PC-3 (cell line): Measurements from ENCODE around the gene C17orf100. TPM values are rescaled to one million over a fixed set of nuclear protein-coding genes. Genes with fewer than 3 reads are reported as not detected.

Experiments used
- ATAC-seq: fragments of 200-7000 bp; cut with Tn5 transposase; 2 replicates; pipeline ENCODE4 v1.9.1; 2020; ENCODE audit warnings: mild to moderate bottlenecking, moderate library complexity
- BruUV-seq: library from RNA; stranded (reverse); fragments of 400-500 nt; replicated peaks from 2 replicates; lab custom pipeline; 2021; lab: Mats Ljungman, UMichigan
- CTCF ChIA-PET: fragments of 300-600 bp; sonication (Branson Sonifier 250); formaldehyde crosslinking; loops from one replicate; lab custom pipeline; 2022; ENCODE audit warnings: antibody characterized with exemption; lab: Charles Lee
- POLR2A ChIA-PET: fragments of 300-600 bp; sonication (Branson Sonifier 250); formaldehyde crosslinking; loops from one replicate; lab custom pipeline; 2022; ENCODE audit warnings: antibody characterized with exemption; ENCODE audit not compliant: unreplicated experiment; lab: Charles Lee
- DNase-seq: peaks from one replicate; pipeline ENCODE4 v3.0.0-alpha.2; 2015
- H2AFZ ChIP-seq: fragments of 300-600 bp; sonication (generic); 2 replicates; pipeline ENCODE4 v1.6.0; 2016; ENCODE audit warnings: antibody characterized with exemption, low read length
- H3F3A ChIP-seq: fragments of 300-600 bp; sonication (generic); one replicate; pipeline ENCODE4 v1.6.0; 2017; ENCODE audit warnings: antibody characterized with exemption, low read length, control low read depth, mild to moderate bottlenecking; ENCODE audit not compliant: unreplicated experiment
- H3K27ac ChIP-seq: fragments of 300-600 bp; sonication (generic); 2 replicates; pipeline ENCODE4 v1.5.1; 2016; ENCODE audit warnings: mild to moderate bottlenecking, low read length
- H3K27me3 ChIP-seq: fragments of 300-600 bp; sonication (generic); 2 replicates; pipeline ENCODE4 v1.6.1; 2016; ENCODE audit warnings: low read length, mixed read lengths
- H3K36me3 ChIP-seq: fragments of 300-600 bp; sonication (generic); 2 replicates; pipeline ENCODE4 v1.6.1; 2016; ENCODE audit warnings: low read depth, mixed run types, low read length, mixed read lengths
- H3K4me1 ChIP-seq: fragments of 300-600 bp; sonication (generic); 2 replicates; pipeline ENCODE4 v1.5.1; 2016; ENCODE audit warnings: low read length; ENCODE audit not compliant: insufficient read depth
- H3K4me2 ChIP-seq: fragments of 300-600 bp; sonication (generic); 2 replicates; pipeline ENCODE4 v1.6.0; 2016; ENCODE audit warnings: low read length
- H3K4me3 ChIP-seq: fragments of 300-600 bp; sonication (generic); 2 replicates; pipeline ENCODE4 v1.5.1; 2016; ENCODE audit warnings: mild to moderate bottlenecking, low read length, mixed read lengths
- H3K79me2 ChIP-seq: fragments of 300-600 bp; sonication (generic); 2 replicates; pipeline ENCODE4 v1.6.1; 2017; ENCODE audit warnings: low read length, mixed read lengths
- H3K9ac ChIP-seq: fragments of 300-600 bp; sonication (generic); 2 replicates; pipeline ENCODE4 v1.6.0; 2016; ENCODE audit warnings: mild to moderate bottlenecking, low read length
- H3K9me2 ChIP-seq: fragments of 300-600 bp; sonication (generic); replicated peaks from 2 replicates; pipeline ENCODE4 v1.6.1; 2016; ENCODE audit warnings: mixed run types, low read length, mixed read lengths
- H3K9me3 ChIP-seq: fragments of 300-600 bp; sonication (generic); 2 replicates; pipeline ENCODE4 v1.6.1; 2016; ENCODE audit warnings: low read length, mixed read lengths
- H4K20me1 ChIP-seq: fragments of 300-600 bp; sonication (generic); 2 replicates; pipeline ENCODE4 v1.6.1; 2016; ENCODE audit warnings: low read length, mixed read lengths
- EZH2 ChIP-seq: fragments of 300-600 bp; sonication (generic); IDR thresholded peaks from one replicate; pipeline ENCODE4 v1.6.1; 2017; ENCODE audit warnings: antibody characterized with exemption, mild to moderate bottlenecking, low read length; ENCODE audit not compliant: unreplicated experiment
- EZH2phosphoT487 ChIP-seq: fragments of 300-600 bp; sonication (generic); IDR thresholded peaks from 2 replicates; pipeline ENCODE4 v1.6.1; 2018; ENCODE audit warnings: mild to moderate bottlenecking, antibody characterized with exemption, low read length, borderline replicate concordance
- intact Hi-C: fragments of 100-400 bp; cut with micrococcal nuclease; formaldehyde crosslinking; loops from 2 replicates; pipeline ENCODE4 v1.9.0; 2023
- total RNA-seq: library from RNA; depleted of rRNA; stranded (reverse); fragments of >200 nt; gene quantifications from 2 replicates; pipeline ENCODE4 v1.2.3, GENCODE V29; 2014
- TF ChIP-seq, protein P1 (sequence below): fragments of 300-600 bp; sonication (generic); conservative IDR thresholded peaks from 2 replicates; pipeline ENCODE4 v1.5.1; 2017; ENCODE audit warnings: antibody characterized with exemption, low read depth, mild to moderate bottlenecking, low read length

C17orf100 gene
- total RNA-seq, 1 experiment from 2014 or later: 0.15 TPM

GRCh38 chr17:6641247-6641863 is 10.2 kb upstream of the C17orf100 start:
- peak overlapping the region; percentile 87 for H3K9ac ChIP-seq
- CTCF ChIA-PET: no interaction called here
- peak; percentile 17 for DNase-seq
- H3K4me1 ChIP-seq: peaks cover 42% of the 10 kb centered on the region
- H3F3A ChIP-seq: peaks cover 24% of the 10 kb centered on the region
- no peaks in the 10 kb centered on the region for H3K9me3 ChIP-seq
- peaks cover 68% of the 10 kb centered on the region for H3K79me2 ChIP-seq
- peak overlapping the region; percentile 97 for H2AFZ ChIP-seq
- H3K36me3 ChIP-seq: peaks cover 18% of the 10 kb centered on the region; the same call in 1 of the 2 replicates
- peak overlapping the region; percentile 80 for H3K4me3 ChIP-seq
- H3K27ac ChIP-seq: peak overlapping the region; percentile 82
- H3K4me2 ChIP-seq: peak overlapping the region; percentile 96
- no peaks in the 10 kb centered on the region for H3K27me3 ChIP-seq
- POLR2A ChIA-PET: interaction anchor here (0.6 kb wide), 1 partner anchor 197 kb away, joined by 3 read pairs; the partner anchor contains the start of gene PIMREG
- no peaks in the 10 kb centered on the region for H3K9me2 ChIP-seq
- ATAC-seq: peak; percentile 10
- BruUV-seq: TSS peak; percentile 71
- H4K20me1 ChIP-seq: peaks cover 26% of the 10 kb centered on the region
- intact Hi-C loops: no loop called here
- no peak for TF ChIP-seq EZH2
- TF ChIP-seq EZH2phosphoT487: no peak
- TF ChIP-seq, protein P1, sequence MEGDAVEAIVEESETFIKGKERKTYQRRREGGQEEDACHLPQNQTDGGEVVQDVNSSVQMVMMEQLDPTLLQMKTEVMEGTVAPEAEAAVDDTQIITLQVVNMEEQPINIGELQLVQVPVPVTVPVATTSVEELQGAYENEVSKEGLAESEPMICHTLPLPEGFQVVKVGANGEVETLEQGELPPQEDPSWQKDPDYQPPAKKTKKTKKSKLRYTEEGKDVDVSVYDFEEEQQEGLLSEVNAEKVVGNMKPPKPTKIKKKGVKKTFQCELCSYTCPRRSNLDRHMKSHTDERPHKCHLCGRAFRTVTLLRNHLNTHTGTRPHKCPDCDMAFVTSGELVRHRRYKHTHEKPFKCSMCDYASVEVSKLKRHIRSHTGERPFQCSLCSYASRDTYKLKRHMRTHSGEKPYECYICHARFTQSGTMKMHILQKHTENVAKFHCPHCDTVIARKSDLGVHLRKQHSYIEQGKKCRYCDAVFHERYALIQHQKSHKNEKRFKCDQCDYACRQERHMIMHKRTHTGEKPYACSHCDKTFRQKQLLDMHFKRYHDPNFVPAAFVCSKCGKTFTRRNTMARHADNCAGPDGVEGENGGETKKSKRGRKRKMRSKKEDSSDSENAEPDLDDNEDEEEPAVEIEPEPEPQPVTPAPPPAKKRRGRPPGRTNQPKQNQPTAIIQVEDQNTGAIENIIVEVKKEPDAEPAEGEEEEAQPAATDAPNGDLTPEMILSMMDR: no peak

GRCh38 chr17:6642592-6642991 is 9.0 kb upstream of the C17orf100 start:
- Histone ChIP-seq H3K9me3 (no peaks in the 10 kb centered on the region), H3K79me2 (peaks cover 76% of the 10 kb centered on the region), H3K4me2 (peak overlapping the region; percentile 96), H3K27me3 (no peaks in the 10 kb centered on the region), H4K20me1 (peaks cover 29% of the 10 kb centered on the region), H3K4me3 (peak overlapping the region; percentile 80), H3K9ac (peak overlapping the region; percentile 87), H3F3A (peaks cover 24% of the 10 kb centered on the region), H3K36me3 (peaks cover 22% of the 10 kb centered on the region), H3K4me1 (peaks cover 42% of the 10 kb centered on the region), H3K27ac (peak overlapping the region; percentile 82), H3K9me2 (no peaks in the 10 kb centered on the region), H2AFZ (no peak overlapping the region)
- ATAC-seq: peak; percentile 4
- CTCF ChIA-PET: interaction anchor here (0.6 kb wide), 1 partner anchor 139 kb away, joined by 4 read pairs; no protein-coding TSS in a partner anchor
- TF ChIP-seq EZH2phosphoT487: no peak
- TF ChIP-seq, protein P1: no peak
- intact Hi-C loops: loop anchor here (2.0 kb wide), 1 partner anchor 16 kb away; no protein-coding TSS in a partner anchor
- DNase-seq: peak; percentile 74
- POLR2A ChIA-PET: interaction anchor here (0.6 kb wide), 1 partner anchor 9 kb away, joined by 4 read pairs; the partner anchor contains the start of genes C17orf100 and MED31
- no TSS peak for BruUV-seq
